K562 (cell line): ENCODE results near the gene MTERF2. TPM values are rescaled to one million over a fixed set of nuclear protein-coding genes. Genes with fewer than 3 reads are reported as not detected.

Experiments
- CBX5 ChIP-seq: IDR thresholded peaks from 2 replicates; pipeline ENCODE4 v1.6.1; 2014; ENCODE audit warnings: low read depth, borderline replicate concordance
- CHD4 ChIP-seq: fragments of 200-600 bp; sonication (generic); IDR thresholded peaks from 3 replicates; pipeline ENCODE4 v1.6.1; 2012; ENCODE audit warnings: low read depth, mild to moderate bottlenecking, mixed read lengths, low read length, inconsistent platforms; ENCODE audit not compliant: insufficient read depth, insufficient replicate concordance, poor library complexity, severe bottlenecking
- CREBBP ChIP-seq: IDR thresholded peaks from one replicate; pipeline ENCODE4 v1.6.1; 2012; ENCODE audit warnings: low read depth, mild to moderate bottlenecking, control low read depth, inconsistent platforms, low read length
- ID3 ChIP-seq, 2 experiments: fragments of 250-450 bp in 1 of 2; fragments of 450-650 bp in 1 of 2; sonication (Bioruptor Pico) in 1 of 2; IDR thresholded peaks; 2 replicates each; pipeline versions ENCODE4 v1.6.1 to v1.8.0; 2016 to 2021; ENCODE audit warnings: mild to moderate bottlenecking in 2 of 2, moderate library complexity in 2 of 2, missing compliant biosample characterization in 1 of 2, missing genetic modification characterization in 1 of 2
- MAZ ChIP-seq, 2 experiments: fragments of 450-650 bp in 1 of 2; sonication (generic) in 1 of 2; formaldehyde crosslinking; IDR thresholded peaks in 1 of 2; conservative IDR thresholded peaks in 1 of 2; 2 replicates each; pipeline versions ENCODE4 v1.4.0 to v1.5.0; 2020; ENCODE audit warnings: mild to moderate bottlenecking in 1 of 2, missing genetic modification reagents in 1 of 2
- NELFE ChIP-seq: IDR thresholded peaks from 2 replicates; pipeline ENCODE4 v1.6.1; 2011; ENCODE audit warnings: mild to moderate bottlenecking; ENCODE audit not compliant: insufficient read depth, insufficient read length
- RBM22 ChIP-seq: fragments of 200-400 bp; formaldehyde crosslinking; IDR thresholded peaks from 2 replicates; pipeline ENCODE4 v1.6.1; 2018; ENCODE audit warnings: low read length, low read depth; ENCODE audit not compliant: poor library complexity, severe bottlenecking
- RREB1 ChIP-seq: fragments of 250-450 bp; sonication (Bioruptor Pico); IDR thresholded peaks from 2 replicates; pipeline ENCODE4 v1.4.0; 2020
- ZBTB43 ChIP-seq: sonication (generic); formaldehyde crosslinking; IDR thresholded peaks from 2 replicates; pipeline ENCODE4 v1.8.0; 2023; ENCODE audit warnings: mild to moderate bottlenecking, missing genetic modification reagents
- ZNF121 ChIP-seq: sonication (generic); formaldehyde crosslinking; conservative IDR thresholded peaks from 2 replicates; pipeline ENCODE4 v1.8.0; 2022; ENCODE audit warnings: missing genetic modification reagents
- ZNF133 ChIP-seq: fragments of 250-450 bp; sonication (Bioruptor Pico); IDR thresholded peaks from 2 replicates; pipeline ENCODE4 v1.4.0; 2020; ENCODE audit warnings: mild to moderate bottlenecking
- ZNF583 ChIP-seq: fragments of 250-450 bp; sonication (Bioruptor Pico); IDR thresholded peaks from 2 replicates; pipeline ENCODE4 v1.4.0; 2020
- ZNF592 ChIP-seq: fragments of 450-650 bp; IDR thresholded peaks from 2 replicates; pipeline ENCODE4 v1.6.1; 2017; ENCODE audit warnings: antibody characterized with exemption, mild to moderate bottlenecking
- polyA plus RNA-seq, 8 experiments: library from polyadenylated mRNA; depleted of rRNA in 4 of 8; stranded (reverse) in 5 of 8; unstranded in 3 of 8; fragments of >200 nt; fragmentation: Nextera tagmentation in 2 of 8; fragmentation: Illumina TruSeq in 1 of 8; extraction: Ambion mirVana in 2 of 8; extraction: Trizol in 1 of 8; gene quantifications; 2 replicates each; pipeline versions ENCODE4 v1.2.1 to v1.2.3, GENCODE V29; 2011 to 2014; ENCODE audit warnings: inconsistent platforms in 1 of 8, missing spikeins in 1 of 8
- total RNA-seq, 7 experiments: library from RNA; depleted of rRNA in 6 of 7; stranded (reverse); fragments of >200 nt in 6 of 7; fragmentation: Illumina TruSeq in 2 of 7; extraction: Trizol in 2 of 7; gene quantifications; 2 replicates each; pipeline versions ENCODE4 v1.2.1 to v1.2.3, GENCODE V29; 2011 to 2021; ENCODE audit warnings: low replicate concordance in 1 of 7

Gene MTERF2
- total and polyA plus RNA-seq, 9 of the 15 experiments (the other 6 are each of a cell fraction or from before 2014, with no cell fraction given) = 10.0 to 63.2 (median 33.2) TPM

- TF ChIP-seq RREB1 (no peak), CBX5 (no peak), ZNF121 (CRISPR knock-in tag) (no peak), NELFE (no peak), ID3 (CRISPR knock-in tag; IDR thresholded peaks at IDR 0.05) (no peak), ID3 (tag; IDR thresholded peaks at IDR 0.05) (peak; percentile 35; the same call in 1 of the 2 replicates), CHD4 (no peak), RBM22 (no peak), ZNF133 (no peak), CREBBP (no peak), ZNF592 (peak; percentile 91), MAZ (CRISPR knock-in tag; conservative IDR thresholded peaks at IDR 0.05 in 1 of 2, IDR thresholded peaks at IDR 0.05 in 1 of 2) (no peak), ZNF583 (CRISPR knock-in tag) (no peak), ZBTB43 (CRISPR knock-in tag) (no peak)
Observed at GRCh38 chr12:106954462-106955376, 32.2 kb downstream of the MTERF2 start (continued).
